ENCODE measurements around the gene SERPINA10.

SERPINA10 gene, protein sequence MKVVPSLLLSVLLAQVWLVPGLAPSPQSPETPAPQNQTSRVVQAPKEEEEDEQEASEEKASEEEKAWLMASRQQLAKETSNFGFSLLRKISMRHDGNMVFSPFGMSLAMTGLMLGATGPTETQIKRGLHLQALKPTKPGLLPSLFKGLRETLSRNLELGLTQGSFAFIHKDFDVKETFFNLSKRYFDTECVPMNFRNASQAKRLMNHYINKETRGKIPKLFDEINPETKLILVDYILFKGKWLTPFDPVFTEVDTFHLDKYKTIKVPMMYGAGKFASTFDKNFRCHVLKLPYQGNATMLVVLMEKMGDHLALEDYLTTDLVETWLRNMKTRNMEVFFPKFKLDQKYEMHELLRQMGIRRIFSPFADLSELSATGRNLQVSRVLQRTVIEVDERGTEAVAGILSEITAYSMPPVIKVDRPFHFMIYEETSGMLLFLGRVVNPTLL

DNA sequence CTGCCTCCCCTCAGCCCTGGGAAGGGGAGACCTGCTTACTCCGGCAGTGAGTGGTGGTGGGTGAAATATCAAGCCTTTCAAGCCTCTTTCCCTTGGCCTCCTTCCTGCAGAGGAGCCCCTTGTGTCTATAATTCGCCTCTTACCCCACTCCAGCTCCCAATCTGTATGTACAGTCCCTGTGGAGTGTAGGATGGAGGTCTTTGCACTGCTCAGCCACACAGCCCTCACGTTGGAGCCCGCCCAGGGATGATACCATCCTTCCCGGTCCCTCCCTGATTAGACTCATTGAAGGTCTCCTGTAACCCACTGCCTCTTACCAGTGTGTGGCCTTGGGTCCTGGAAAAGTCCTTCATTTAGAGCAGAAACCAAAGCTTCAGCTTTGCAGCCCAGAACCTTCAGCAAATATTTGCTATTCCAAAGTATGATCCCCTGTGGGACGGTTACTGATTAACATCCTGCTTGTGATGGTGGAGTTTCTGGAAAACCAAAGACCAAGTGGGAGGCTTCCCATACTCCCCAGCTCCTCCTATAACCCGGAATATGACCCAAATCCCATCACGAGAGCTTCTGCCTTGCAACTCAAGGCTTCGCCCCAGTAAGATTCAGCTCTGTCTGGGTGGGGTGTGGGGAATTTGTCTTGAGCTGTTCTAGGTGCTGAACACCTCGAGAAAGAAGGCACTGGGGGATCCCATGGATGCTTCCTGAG is at the start of gene SERPINA10:
Gene SERPINA10 (minus strand): TSS at position 397 of the 706 bp plus-strand sequence. CDS start 2,675 bp downstream, outside the sequence.
- H3K27ac ChIP-seq, result no peak within 1 kb of the TSS
- TF ChIP-seq, protein P1, sequence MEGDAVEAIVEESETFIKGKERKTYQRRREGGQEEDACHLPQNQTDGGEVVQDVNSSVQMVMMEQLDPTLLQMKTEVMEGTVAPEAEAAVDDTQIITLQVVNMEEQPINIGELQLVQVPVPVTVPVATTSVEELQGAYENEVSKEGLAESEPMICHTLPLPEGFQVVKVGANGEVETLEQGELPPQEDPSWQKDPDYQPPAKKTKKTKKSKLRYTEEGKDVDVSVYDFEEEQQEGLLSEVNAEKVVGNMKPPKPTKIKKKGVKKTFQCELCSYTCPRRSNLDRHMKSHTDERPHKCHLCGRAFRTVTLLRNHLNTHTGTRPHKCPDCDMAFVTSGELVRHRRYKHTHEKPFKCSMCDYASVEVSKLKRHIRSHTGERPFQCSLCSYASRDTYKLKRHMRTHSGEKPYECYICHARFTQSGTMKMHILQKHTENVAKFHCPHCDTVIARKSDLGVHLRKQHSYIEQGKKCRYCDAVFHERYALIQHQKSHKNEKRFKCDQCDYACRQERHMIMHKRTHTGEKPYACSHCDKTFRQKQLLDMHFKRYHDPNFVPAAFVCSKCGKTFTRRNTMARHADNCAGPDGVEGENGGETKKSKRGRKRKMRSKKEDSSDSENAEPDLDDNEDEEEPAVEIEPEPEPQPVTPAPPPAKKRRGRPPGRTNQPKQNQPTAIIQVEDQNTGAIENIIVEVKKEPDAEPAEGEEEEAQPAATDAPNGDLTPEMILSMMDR (conservative IDR thresholded peaks at IDR 0.05), result no peak
- no peak for TF ChIP-seq ZFX (IDR thresholded peaks at IDR 0.05)

DNA sequence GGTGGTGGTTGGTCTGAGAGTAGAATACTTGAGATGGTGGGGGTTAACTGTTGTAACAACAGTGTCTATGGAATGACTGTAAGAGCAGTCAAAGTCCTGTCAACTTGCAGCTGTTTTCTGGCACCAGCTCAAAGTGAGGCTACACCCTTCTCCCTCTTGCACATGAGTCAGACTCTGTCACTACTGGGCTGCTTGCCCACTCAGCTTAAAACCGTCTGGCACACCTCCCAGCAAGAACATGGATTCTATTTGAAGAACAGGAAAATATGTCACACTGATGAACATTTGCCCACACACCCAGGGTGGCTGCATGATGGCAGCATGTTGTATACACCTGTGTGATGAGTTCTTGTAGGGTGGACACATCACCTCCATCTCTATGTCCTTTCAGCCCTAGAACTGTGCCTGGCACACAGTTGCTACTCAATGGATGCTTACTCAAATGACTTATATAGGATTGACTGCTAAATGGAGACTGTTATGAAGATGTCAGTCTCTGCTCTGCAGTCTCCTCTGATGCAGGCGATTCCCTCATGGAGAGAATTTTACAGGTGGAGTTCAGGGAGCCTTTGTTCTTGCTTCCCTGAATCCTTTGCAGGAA is 49.4 kb upstream of the SERPINA10 start:
- TF ChIP-seq ZFX (IDR thresholded peaks at IDR 0.05), result no peak
- TF ChIP-seq, protein P1 (conservative IDR thresholded peaks at IDR 0.05), result no peak

DNA sequence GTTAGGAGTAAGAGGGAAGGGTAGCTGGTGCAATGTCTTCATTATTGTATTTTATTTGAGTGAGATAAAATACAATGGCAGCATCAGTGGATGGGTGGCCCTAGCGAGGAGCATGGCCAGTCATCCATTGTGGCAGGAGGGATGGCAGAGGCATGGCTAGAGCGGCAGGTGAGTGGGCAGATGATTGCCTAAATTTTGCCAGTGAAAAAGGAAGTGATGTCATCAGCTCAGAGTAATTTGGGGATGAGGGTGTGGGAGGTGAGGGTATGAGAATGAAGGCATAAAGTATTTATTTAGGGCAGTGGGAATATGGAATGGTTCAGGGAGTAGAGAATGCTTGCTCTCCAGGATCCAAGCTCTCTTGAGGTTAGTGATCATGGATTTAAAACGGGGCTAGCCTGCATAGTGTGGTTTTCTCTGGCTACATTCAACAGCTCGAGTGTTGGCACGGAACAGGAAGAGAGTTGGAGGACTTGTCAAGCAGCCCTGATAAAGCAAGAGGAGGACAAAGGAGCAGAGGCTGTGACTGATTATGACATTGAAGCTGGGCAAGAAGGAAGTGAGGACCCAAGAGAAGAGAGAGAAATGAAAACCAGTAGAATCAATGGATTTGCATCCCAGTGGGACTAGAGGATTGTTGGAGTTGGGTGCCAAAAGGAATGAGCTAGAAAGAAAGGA is 48.7 kb upstream of the SERPINA10 start:
- TF ChIP-seq, protein P1 (conservative IDR thresholded peaks at IDR 0.05), result no peak
- no peak for TF ChIP-seq ZFX (IDR thresholded peaks at IDR 0.05)
- H3K27ac ChIP-seq, result no peak overlapping the region

More for the DNA sequence above, 49.4 kb upstream of the SERPINA10 start:
- no peak overlapping the region for H3K27ac ChIP-seq

DNA sequence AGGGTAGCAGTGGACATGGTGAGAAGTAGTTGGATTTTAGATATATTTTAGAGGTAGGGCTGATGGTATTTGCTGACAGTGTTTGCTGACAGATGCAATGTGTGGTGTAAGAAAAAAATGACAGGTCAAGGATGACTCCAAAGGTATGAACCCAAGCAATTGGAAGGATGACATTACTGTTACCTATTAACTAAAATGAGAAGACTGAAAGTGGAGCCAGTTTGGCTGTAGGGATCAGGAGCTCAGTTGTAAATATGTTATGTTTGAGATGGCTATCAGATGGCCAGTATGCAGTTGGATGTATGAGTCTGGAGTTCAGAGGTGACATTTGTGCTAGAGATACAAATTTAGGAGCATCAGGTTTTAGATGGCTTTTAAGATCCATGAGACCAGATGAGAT is 47.5 kb upstream of the SERPINA10 start:
- H3K27ac ChIP-seq, result no peak overlapping the region
- TF ChIP-seq ZFX (IDR thresholded peaks at IDR 0.05), result no peak
- TF ChIP-seq, protein P1 (conservative IDR thresholded peaks at IDR 0.05), result no peak

DNA sequence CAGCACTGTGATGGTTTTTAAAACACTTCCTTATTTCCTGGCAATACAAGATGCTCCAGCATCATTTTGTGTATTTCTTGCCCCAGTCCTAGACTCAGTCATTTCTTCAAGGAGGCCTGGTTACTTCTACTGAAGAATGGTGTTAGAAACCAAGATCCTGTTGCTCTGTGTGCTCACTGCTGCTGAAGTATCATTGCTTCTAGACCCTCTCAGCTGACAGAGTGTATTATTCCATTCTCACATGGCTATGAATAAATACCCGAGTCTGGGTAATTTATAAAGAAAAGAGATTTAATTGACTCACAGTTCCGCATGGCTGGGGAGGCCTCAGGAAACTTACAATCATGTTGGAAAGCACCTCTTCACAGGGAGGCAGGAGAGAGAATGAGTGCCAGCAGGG is 45.0 kb upstream of the SERPINA10 start:
- no peak overlapping the region for H3K27ac ChIP-seq
- TF ChIP-seq, protein P1 (conservative IDR thresholded peaks at IDR 0.05), result no peak
- TF ChIP-seq ZFX (IDR thresholded peaks at IDR 0.05), result no peak

DNA sequence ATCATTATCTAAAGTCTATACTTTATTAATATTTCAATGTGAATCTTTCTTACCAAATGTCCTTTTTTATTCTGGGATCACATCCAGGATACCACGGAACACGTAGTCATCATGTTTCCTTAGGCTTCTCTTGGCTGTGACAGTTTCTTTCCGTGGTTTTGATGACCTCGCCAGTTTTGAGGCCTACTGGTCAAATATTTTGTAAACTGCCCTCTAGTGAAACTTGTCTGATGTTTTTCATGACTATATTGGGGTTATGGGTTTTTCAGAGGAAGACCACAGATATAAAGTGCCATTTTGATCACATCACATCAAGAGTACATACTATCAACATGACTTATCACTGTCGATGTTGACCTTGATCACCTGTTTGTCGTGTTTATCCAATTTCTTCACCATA is 44.2 kb upstream of the SERPINA10 start:
- TF ChIP-seq, protein P1 (conservative IDR thresholded peaks at IDR 0.05), result no peak; the same call in 1 of the 2 replicates
- TF ChIP-seq ZFX (IDR thresholded peaks at IDR 0.05), result no peak
- no peak overlapping the region for H3K27ac ChIP-seq

Measured in C4-2B (cell line).